HG03045 (cell line): ENCODE measurements around the gene TMTC2.

Experiments
- ATAC-seq: cut with Tn5 transposase; IDR thresholded peaks from one replicate; pipeline ENCODE4 v1.9.1; 2021; ENCODE audit warnings: mild to moderate bottlenecking, moderate library complexity; ENCODE audit not compliant: unreplicated experiment

The TMTC2 gene

GRCh38 chr12:82876075-82876474 is 189.4 kb downstream of the TMTC2 start:
- no peak for ATAC-seq

- ATAC-seq: no peak
These were observed 191.3 kb downstream of the TMTC2 start for GRCh38 chr12:82877963-82878362.

- ATAC-seq: no peak
These were observed 193.8 kb downstream of the TMTC2 start for GRCh38 chr12:82880442-82880901.

- no peak for ATAC-seq
These were observed 197.0 kb downstream of the TMTC2 start for GRCh38 chr12:82883394-82884355.

GRCh38 chr12:82886671-82887340 is 200.1 kb downstream of the TMTC2 start:
- ATAC-seq: no peak

GRCh38 chr12:82893896-82894295 is 207.2 kb downstream of the TMTC2 start:
- ATAC-seq: no peak

- no peak for ATAC-seq
These were observed 209.6 kb downstream of the TMTC2 start for GRCh38 chr12:82896277-82896676.

- ATAC-seq: no peak
These were observed 210.3 kb downstream of the TMTC2 start for GRCh38 chr12:82896979-82897378.

GRCh38 chr12:82898441-82898840 is 211.7 kb downstream of the TMTC2 start:
- ATAC-seq: no peak

GRCh38 chr12:82904219-82904790 is 217.6 kb downstream of the TMTC2 start:
- ATAC-seq: no peak

GRCh38 chr12:82910246-82910893 is 223.7 kb downstream of the TMTC2 start:
- no peak for ATAC-seq

- ATAC-seq: no peak
These were observed 225.7 kb downstream of the TMTC2 start for GRCh38 chr12:82912406-82912805.

- no peak for ATAC-seq
These were observed 232.8 kb downstream of the TMTC2 start for GRCh38 chr12:82919388-82920054.

- no peak for ATAC-seq
These were observed 237.2 kb downstream of the TMTC2 start for GRCh38 chr12:82923935-82924334.

- no peak for ATAC-seq
These were observed 239.9 kb downstream of the TMTC2 start for GRCh38 chr12:82926630-82927029.

- ATAC-seq: no peak
These were observed 243.6 kb downstream of the TMTC2 start for GRCh38 chr12:82930301-82930700.

- no peak for ATAC-seq
These were observed 244.8 kb downstream of the TMTC2 start for GRCh38 chr12:82931349-82932116.

- no peak for ATAC-seq
These were observed 250.4 kb downstream of the TMTC2 start for GRCh38 chr12:82937151-82937550.

GRCh38 chr12:82942521-82942920 is 255.8 kb downstream of the TMTC2 start:
- no peak for ATAC-seq

- no peak for ATAC-seq
These were observed 256.3 kb downstream of the TMTC2 start for GRCh38 chr12:82942991-82943401.
